Tibial nerve (tissue), 4 donors: ENCODE data around the gene CLASP2.

ENCODE experiments used
- EP300 ChIP-seq, 2 donors: sonication (generic); formaldehyde crosslinking; IDR thresholded peaks; one replicate each; pipeline ENCODE4 v1.6.1; 2017; ENCODE audit warnings: antibody characterized with exemption in 2 of 2, mild to moderate bottlenecking in 1 of 2
- POLR2A ChIP-seq, 2 donors: fragments of 450-650 bp; IDR thresholded peaks; one replicate each; pipeline ENCODE4 v1.6.1; 2017; ENCODE audit warnings: antibody characterized with exemption in 2 of 2, mild to moderate bottlenecking in 2 of 2, moderate library complexity in 2 of 2
- TF ChIP-seq, protein P1 (sequence below), 5 experiments: fragments of 200-600 bp in 3 of 5; fragments of 450-650 bp in 2 of 5; sonication (generic) in 3 of 5; IDR thresholded peaks; one replicate each; pipeline ENCODE4 v1.5.1; 2016 to 2019; ENCODE audit warnings: antibody characterized with exemption in 5 of 5, mild to moderate bottlenecking in 3 of 5, moderate library complexity in 2 of 5

DNA sequence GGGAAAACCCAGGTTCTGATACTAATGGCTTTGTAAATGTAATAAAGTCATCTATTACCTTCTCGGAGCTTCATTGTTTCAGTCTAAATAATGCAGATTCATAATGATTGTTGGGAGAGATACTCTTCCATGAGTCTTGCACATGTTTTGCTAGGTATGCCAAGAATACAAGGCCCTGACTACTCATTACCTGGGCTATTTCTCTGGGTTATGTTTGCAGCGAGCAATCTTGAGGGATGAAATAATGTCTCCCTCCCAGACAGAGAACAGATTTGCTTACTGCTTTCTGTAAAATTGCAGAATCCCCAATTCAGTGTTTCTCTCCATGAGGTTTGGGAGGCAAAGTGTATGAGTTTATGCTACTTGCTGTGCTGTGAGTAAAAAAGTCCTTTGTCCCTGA lies 6.2 kb upstream of the CLASP2 start:
- TF ChIP-seq, protein P1, sequence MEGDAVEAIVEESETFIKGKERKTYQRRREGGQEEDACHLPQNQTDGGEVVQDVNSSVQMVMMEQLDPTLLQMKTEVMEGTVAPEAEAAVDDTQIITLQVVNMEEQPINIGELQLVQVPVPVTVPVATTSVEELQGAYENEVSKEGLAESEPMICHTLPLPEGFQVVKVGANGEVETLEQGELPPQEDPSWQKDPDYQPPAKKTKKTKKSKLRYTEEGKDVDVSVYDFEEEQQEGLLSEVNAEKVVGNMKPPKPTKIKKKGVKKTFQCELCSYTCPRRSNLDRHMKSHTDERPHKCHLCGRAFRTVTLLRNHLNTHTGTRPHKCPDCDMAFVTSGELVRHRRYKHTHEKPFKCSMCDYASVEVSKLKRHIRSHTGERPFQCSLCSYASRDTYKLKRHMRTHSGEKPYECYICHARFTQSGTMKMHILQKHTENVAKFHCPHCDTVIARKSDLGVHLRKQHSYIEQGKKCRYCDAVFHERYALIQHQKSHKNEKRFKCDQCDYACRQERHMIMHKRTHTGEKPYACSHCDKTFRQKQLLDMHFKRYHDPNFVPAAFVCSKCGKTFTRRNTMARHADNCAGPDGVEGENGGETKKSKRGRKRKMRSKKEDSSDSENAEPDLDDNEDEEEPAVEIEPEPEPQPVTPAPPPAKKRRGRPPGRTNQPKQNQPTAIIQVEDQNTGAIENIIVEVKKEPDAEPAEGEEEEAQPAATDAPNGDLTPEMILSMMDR (IDR thresholded peaks at IDR 0.05) = no peak
- TF ChIP-seq POLR2A (IDR thresholded peaks at IDR 0.05) = no peak
- no peak for TF ChIP-seq EP300 (IDR thresholded peaks at IDR 0.05)
